ENCODE data around the gene FNDC3B. TPM values are rescaled to one million over a fixed set of nuclear protein-coding genes. Genes with fewer than 3 reads are reported as not detected.

FNDC3B gene
- total RNA-seq, 4 donors from 2014 or later: 114 to 217 (median 164) TPM

DNA sequence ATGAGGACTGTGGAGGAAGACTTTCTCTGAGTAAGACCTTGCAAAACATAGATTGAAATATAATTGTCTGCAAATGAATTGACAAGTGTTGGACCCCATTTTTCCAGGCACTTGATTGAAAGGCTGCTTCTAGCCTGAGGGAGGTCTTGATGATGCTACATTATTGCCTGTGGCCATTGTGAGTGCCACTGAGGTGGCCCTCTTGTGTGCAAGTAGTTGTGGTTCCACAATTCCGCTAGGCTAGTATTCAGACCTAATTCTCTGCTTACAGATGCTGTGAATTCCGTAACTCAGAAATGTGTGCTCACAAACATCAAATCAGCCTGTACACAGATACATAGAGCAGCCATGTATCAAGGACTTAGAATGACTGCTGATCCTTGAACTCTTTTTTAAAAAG is 34.7 kb downstream of the FNDC3B start:
- DNase-seq (ENCODE audit: low spot score) (no peak), ATAC-seq (ENCODE audit: low FRiP score) (no peak)
- TF ChIP-seq, protein P1, sequence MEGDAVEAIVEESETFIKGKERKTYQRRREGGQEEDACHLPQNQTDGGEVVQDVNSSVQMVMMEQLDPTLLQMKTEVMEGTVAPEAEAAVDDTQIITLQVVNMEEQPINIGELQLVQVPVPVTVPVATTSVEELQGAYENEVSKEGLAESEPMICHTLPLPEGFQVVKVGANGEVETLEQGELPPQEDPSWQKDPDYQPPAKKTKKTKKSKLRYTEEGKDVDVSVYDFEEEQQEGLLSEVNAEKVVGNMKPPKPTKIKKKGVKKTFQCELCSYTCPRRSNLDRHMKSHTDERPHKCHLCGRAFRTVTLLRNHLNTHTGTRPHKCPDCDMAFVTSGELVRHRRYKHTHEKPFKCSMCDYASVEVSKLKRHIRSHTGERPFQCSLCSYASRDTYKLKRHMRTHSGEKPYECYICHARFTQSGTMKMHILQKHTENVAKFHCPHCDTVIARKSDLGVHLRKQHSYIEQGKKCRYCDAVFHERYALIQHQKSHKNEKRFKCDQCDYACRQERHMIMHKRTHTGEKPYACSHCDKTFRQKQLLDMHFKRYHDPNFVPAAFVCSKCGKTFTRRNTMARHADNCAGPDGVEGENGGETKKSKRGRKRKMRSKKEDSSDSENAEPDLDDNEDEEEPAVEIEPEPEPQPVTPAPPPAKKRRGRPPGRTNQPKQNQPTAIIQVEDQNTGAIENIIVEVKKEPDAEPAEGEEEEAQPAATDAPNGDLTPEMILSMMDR (IDR thresholded peaks at IDR 0.05): no peak

DNA sequence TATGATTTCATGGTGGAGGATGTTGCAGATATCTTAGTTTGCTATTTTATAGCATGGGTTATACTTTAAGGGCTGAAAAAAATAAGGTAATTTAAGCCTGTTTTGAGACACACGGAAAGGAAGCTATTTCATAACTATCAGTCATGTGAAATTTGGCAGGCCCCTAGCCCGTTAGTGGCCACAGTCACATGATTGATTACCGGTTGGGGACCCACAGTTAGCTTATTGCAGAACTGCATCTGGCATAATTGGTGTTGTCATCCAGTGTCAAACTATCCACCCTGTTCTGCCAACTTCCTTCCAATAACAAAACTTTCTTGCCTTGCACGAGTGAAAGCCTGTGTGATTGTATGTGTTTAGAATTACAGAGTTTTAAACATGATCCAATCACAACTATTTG is 35.2 kb downstream of the FNDC3B start:
- TF ChIP-seq, protein P1 (IDR thresholded peaks at IDR 0.05): no peak
- ATAC-seq (ENCODE audit: low FRiP score): peak; percentile 27
- no peak for DNase-seq (ENCODE audit: low spot score)

DNA sequence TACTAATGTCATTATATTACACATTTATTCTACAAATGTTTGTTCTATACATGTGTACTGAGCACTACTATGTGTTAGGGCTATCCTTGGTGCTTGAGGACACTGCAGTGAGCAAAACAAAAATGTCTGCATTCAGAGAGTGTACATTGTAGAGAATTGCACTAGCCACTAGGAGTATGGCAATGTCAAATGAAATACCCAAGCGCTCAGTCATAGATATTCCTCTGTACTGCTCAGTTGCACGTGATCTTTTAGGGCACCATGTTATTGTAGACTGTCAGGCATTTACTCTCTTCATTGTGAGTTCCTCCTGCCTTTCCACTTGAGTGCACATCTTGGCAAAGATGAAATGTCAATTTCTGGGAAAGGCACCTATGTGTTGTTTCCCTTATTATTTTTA is 36.8 kb downstream of the FNDC3B start:
- DNase-seq (ENCODE audit: low spot score): no peak
- ATAC-seq (ENCODE audit: low FRiP score): no peak
- TF ChIP-seq, protein P1 (IDR thresholded peaks at IDR 0.05): no peak

DNA sequence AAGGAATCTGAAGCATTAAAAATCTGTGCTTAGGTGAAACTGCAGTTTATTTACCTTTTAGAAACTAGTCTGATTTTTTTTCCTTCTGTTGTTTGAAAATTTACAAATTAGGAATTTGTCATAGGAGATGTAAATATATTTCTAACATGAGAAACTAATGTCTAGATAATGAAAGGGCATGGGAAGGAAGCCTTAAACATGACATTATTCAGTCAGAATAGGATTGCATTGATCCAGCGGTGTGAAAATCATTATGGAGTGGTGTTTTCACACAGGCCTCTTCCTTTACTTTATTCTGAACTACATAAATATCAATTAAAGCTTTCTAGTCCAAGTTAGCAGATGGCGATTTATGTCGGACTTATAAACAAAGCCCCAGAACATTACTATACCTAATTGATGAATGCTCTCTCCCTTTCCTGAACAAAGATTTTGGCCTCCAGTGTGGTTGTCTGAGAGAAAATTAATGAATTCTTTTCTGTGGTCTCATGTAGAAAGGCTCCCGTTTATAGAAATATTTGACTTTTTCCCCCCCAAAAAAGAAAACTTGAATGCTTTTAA is 37.9 kb downstream of the FNDC3B start:
- ATAC-seq (ENCODE audit: low FRiP score): no peak
- TF ChIP-seq, protein P1 (IDR thresholded peaks at IDR 0.05): no peak
- DNase-seq (ENCODE audit: low spot score): no peak

DNA sequence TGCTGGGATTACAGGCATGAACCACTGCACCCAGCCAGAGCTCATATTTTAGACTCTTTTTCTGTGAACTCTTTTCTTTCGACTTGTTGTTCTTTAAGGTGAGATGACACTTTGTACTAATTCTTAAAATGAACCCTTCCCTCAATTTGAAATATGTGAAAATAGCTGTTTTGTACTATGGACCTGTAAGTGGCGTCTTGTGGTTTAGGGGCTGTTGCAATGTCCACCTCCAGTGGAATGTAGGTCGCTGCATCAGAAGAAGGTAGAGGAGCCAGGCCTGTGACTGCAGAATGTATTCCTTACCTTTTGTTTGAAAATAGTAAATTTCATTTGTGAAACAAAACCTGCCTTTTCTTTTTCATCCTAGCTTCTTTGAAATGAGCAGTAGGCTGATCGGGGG is 38.9 kb downstream of the FNDC3B start:
- TF ChIP-seq, protein P1 (IDR thresholded peaks at IDR 0.05): no peak
- DNase-seq (ENCODE audit: low spot score) (no peak), ATAC-seq (ENCODE audit: low FRiP score) (no peak)

DNA sequence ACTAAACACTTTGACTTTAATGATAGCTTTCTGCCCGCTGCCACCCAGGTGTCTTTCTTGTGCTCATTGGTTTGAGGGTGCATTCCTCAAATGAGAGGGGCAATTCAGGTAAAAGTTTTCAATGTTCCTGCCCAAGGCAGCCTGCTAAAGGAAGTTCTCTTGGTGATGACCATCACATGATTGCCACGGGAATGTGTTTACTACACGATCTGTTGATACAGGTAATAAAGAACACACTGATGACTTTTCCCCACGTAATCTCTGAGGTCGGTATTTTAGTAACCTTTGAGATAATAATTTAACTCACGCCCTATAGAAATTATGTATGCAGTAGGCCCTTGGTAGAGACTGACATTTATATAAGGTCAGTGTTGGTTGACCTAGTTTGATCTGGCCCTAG is 39.3 kb downstream of the FNDC3B start:
- ATAC-seq (ENCODE audit: low FRiP score) (no peak), DNase-seq (ENCODE audit: low spot score) (no peak)
- TF ChIP-seq, protein P1 (IDR thresholded peaks at IDR 0.05): no peak

DNA sequence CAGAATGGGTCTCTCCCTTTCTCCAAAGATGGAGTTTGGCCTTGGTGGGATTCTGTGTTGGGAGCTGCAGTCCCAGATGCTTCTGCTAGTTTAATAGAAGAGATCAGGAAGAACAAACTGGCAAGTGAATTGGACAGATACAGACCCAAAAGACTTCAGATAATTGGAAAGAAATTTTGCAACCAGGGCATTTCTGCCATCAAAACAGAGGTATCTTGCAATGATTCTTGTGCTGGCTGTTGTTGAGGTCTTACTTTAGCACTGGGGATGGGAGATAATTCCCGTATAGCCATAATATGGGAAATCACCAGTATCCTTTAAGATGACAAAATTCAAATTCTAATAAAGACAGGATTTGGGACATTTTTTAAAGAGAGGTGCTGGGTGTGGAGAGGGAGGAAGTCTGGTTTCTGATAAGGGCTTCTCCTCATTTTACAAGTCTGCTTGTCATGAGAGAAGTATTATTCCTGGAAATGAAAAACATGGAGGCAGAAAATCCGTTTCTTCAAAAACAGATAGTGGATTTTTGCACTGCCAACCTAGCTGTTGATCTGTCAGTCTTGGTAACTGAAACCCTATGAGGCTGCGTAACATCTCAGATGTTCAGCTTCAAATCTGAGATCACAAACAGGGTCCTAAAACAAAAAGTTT is 40.1 kb downstream of the FNDC3B start:
- DNase-seq (ENCODE audit: low spot score): no peak
- TF ChIP-seq, protein P1 (IDR thresholded peaks at IDR 0.05): no peak
- ATAC-seq (ENCODE audit: low FRiP score): no peak

Measured in omental fat pad (tissue), 4 donors.